CD4-positive, CD25-positive, alpha-beta regulatory T cell (primary cell): Measurements from ENCODE around the gene PCBP3. TPM values are rescaled to one million over a fixed set of nuclear protein-coding genes. Genes with fewer than 3 reads are reported as not detected.

Experiments
- ATAC-seq, 2 donors: fragments of 150-1000 bp; cut with Tn5 transposase; one replicate each; pipeline ENCODE4 v1.10.0; 2021; ENCODE audit warnings: low read depth in 2 of 2, moderate number of reproducible peaks in 2 of 2, moderate library complexity in 1 of 2
- DNase-seq, 3 donors: peaks; one replicate each; pipeline versions ENCODE4 v3.0.0 to v3.0.0-alpha.2; 2012 to 2022; ENCODE audit warnings: mixed read lengths in 1 of 3
- H3K27ac ChIP-seq: one replicate; pipeline ENCODE4 v1.7.0; 2013; ENCODE audit warnings: mild to moderate bottlenecking, low read length; ENCODE audit not compliant: insufficient read depth, poor library complexity, severe bottlenecking
- H3K27me3 ChIP-seq: one replicate; pipeline ENCODE4 v1.7.0; 2013; ENCODE audit warnings: low read length; ENCODE audit not compliant: control insufficient read depth, insufficient read depth
- H3K36me3 ChIP-seq: one replicate; pipeline ENCODE4 v1.7.0; 2013; ENCODE audit warnings: mild to moderate bottlenecking, low read length, moderate library complexity; ENCODE audit not compliant: control insufficient read depth, insufficient read depth
- H3K4me1 ChIP-seq: 2 replicates; pipeline ENCODE4 v1.7.0; 2013; ENCODE audit warnings: mild to moderate bottlenecking, low read length; ENCODE audit not compliant: insufficient read depth, control insufficient read depth, poor library complexity, severe bottlenecking
- H3K4me3 ChIP-seq: one replicate; pipeline ENCODE4 v1.7.0; 2013; ENCODE audit warnings: low read depth, mild to moderate bottlenecking, low read length, moderate library complexity
- H3K9me3 ChIP-seq, 2 experiments: 1 replicate in 1 of 2; 2 replicates in 1 of 2; pipeline ENCODE4 v1.7.0; 2013; ENCODE audit warnings: low read length in 2 of 2, mild to moderate bottlenecking in 1 of 2, moderate library complexity in 1 of 2; ENCODE audit not compliant: control insufficient read depth in 2 of 2
- H3K27ac Mint-ChIP-seq, 3 donors: one replicate each; pipeline ENCODE4 v1.8.0; 2020 to 2022; ENCODE audit warnings: mild to moderate bottlenecking in 3 of 3, mixed read lengths in 3 of 3, moderate library complexity in 2 of 3
- H3K27me3 Mint-ChIP-seq: one replicate; pipeline ENCODE4 v1.8.0; 2022; ENCODE audit warnings: mild to moderate bottlenecking, mixed read lengths
- H3K36me3 Mint-ChIP-seq: one replicate; pipeline ENCODE4 v1.8.0; 2020; ENCODE audit warnings: mixed read lengths
- H3K4me1 Mint-ChIP-seq, 4 donors: one replicate each; pipeline ENCODE4 v1.8.0; 2020 to 2022; ENCODE audit warnings: mixed read lengths in 4 of 4, mild to moderate bottlenecking in 1 of 4
- H3K4me3 Mint-ChIP-seq, 4 donors: one replicate each; pipeline ENCODE4 v1.8.0; 2020 to 2022; ENCODE audit warnings: mild to moderate bottlenecking in 4 of 4, mixed read lengths in 4 of 4, moderate library complexity in 3 of 4
- H3K9me3 Mint-ChIP-seq, 7 donors: one replicate each; pipeline ENCODE4 v1.8.0; 2020 to 2022; ENCODE audit warnings: mixed read lengths in 7 of 7, mild to moderate bottlenecking in 3 of 7, moderate library complexity in 2 of 7
- polyA plus RNA-seq, 4 donors: library from polyadenylated mRNA; unstranded; fragments of 300-500 nt; fragmentation: Illumina TruSeq; gene quantifications; one replicate each; pipeline ENCODE4 v1.2.3, GENCODE V29; 2021
- total RNA-seq: library from RNA; stranded (reverse); gene quantifications from one replicate; pipeline ENCODE4 v1.2.3, GENCODE V29; 2022

Gene PCBP3
- total and polyA plus RNA-seq, 5 donors from 2014 or later = 0.72 to 5.3 (median 2.3) TPM

DNA sequence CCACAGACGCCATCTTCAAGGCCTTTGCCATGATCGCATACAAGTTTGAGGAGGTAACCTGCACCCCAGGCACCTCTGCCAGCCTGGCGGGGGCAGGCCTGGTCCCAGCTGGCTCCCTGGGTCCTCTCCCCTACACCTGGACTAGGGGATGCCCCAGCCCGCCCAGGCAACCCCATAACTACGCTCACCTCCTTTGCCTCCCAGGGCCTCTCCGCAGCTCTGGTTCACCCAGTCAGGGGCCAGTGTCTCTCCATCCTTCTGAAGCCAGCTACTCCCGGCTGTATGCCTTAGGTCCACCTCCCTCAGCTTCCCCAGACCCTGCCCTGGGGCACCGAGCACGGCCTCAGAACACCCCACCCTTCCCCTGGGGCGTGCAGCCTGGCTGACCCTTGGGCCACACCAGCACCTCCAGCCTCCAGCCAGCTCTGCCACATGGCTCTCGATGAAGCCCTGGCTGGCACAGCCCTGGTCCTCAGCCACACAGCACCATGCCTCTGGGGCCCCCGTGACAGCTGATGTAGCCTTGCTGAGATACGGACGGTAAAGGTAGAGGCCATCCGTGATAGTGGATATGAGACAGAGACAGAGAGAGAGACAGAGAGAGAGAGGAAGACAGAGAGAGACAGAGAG lies 257.7 kb downstream of the PCBP3 start:
- no peaks in the 10 kb centered on the region for H3K27me3 ChIP-seq
- DNase-seq = no peak
- Mint-ChIP-seq H3K27me3 (no peaks in the 10 kb centered on the region), H3K27ac (peak overlapping the region in 1 of 3 donors; percentile 94), H3K9me3 (no peaks in the 10 kb centered on the region), H3K4me1 (peaks cover 0 to 3% (median under 1%) of the 10 kb centered on the region in 4 donors), H3K36me3 (peaks cover 7% of the 10 kb centered on the region), H3K4me3 (no peak overlapping the region)
- no peak overlapping the region for H3K27ac ChIP-seq
- ATAC-seq = no peak
- H3K36me3 ChIP-seq = no peaks in the 10 kb centered on the region
- no peaks in the 10 kb centered on the region for H3K9me3 ChIP-seq
- no peak overlapping the region for H3K4me3 ChIP-seq
- no peaks in the 10 kb centered on the region for H3K4me1 ChIP-seq

DNA sequence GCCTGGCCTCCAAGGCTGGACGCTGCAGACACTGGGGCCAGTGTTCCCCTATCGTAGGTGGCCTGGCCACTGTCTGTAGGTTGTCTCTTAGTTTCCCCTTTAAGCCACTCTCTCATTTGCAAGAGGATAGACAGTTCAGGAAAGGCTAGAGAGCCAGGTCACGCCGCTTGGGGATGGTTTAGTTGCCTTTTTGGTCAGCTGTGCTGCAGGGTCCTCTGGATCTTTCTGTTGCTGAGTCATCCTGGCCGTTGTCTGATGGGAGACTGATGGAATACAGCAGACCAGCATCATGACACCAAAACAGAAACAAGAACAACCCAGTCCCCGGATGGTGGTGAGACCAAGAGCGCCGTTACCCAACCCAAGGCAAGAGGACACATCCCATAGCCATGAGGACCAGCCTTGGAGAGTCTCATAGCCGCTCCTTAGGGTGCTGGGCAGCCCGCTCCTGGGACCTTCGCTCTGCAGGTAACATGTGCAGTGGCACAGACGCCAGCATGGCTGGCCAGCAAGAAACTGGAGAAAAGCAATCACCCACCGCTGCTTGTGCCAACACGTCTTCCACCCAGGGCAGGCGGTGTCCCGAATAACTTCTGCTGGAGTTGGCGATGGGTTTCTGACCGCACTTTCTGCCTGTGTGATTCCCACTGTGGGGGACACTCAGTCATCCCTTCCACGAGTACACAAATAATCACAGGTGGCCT lies 258.9 kb downstream of the PCBP3 start:
- no peaks in the 10 kb centered on the region for H3K27me3 ChIP-seq
- H3K27ac Mint-ChIP-seq = no peak overlapping the region

DNA sequence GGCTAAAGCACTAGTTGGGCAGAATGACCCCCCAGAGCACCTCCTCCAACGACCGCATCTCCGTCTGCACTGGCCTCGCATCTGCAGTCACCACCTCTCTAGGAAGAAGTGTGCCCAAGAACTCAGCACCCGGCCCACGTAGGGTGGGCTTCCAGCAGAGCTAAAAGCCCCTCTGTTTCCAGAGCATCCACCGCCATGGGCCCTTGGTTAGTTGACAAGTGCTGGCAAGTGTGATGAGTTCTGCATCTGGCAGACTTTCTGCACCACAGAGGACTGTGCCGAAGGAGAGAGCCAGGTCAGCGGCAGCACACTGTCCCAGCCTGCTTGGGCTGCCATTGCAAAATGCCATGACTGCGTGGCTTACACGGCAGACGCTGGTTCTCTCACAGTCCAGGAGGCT lies 261.7 kb downstream of the PCBP3 start:
- H3K4me1 ChIP-seq = no peaks in the 10 kb centered on the region
- H3K27me3 Mint-ChIP-seq = no peaks in the 10 kb centered on the region
- H3K4me1 Mint-ChIP-seq = peaks cover 0 to 4% (median 2%) of the 10 kb centered on the region in 4 donors
- H3K9me3 Mint-ChIP-seq = no peaks in the 10 kb centered on the region
- ATAC-seq = no peak
- no peaks in the 10 kb centered on the region for H3K36me3 ChIP-seq
- peaks cover 7% of the 10 kb centered on the region for H3K36me3 Mint-ChIP-seq
- H3K27me3 ChIP-seq = no peaks in the 10 kb centered on the region
- H3K9me3 ChIP-seq = no peaks in the 10 kb centered on the region
- H3K4me3 ChIP-seq = no peak overlapping the region
- DNase-seq = no peak
- H3K27ac ChIP-seq = no peak overlapping the region
- H3K4me3 Mint-ChIP-seq = no peak overlapping the region
- no peak overlapping the region for H3K27ac Mint-ChIP-seq

More for the DNA sequence above, 258.9 kb downstream of the PCBP3 start:
- no peaks in the 10 kb centered on the region for H3K9me3 ChIP-seq
- no peak for ATAC-seq
- DNase-seq = no peak
- no peak overlapping the region for H3K27ac ChIP-seq
- Mint-ChIP-seq H3K36me3 (peaks cover 7% of the 10 kb centered on the region), H3K9me3 (no peaks in the 10 kb centered on the region), H3K27me3 (no peaks in the 10 kb centered on the region), H3K4me3 (no peak overlapping the region), H3K4me1 (peaks cover 0 to 3% (median under 1%) of the 10 kb centered on the region in 4 donors)
- H3K4me3 ChIP-seq = no peak overlapping the region
- H3K4me1 ChIP-seq = no peaks in the 10 kb centered on the region
- no peaks in the 10 kb centered on the region for H3K36me3 ChIP-seq

DNA sequence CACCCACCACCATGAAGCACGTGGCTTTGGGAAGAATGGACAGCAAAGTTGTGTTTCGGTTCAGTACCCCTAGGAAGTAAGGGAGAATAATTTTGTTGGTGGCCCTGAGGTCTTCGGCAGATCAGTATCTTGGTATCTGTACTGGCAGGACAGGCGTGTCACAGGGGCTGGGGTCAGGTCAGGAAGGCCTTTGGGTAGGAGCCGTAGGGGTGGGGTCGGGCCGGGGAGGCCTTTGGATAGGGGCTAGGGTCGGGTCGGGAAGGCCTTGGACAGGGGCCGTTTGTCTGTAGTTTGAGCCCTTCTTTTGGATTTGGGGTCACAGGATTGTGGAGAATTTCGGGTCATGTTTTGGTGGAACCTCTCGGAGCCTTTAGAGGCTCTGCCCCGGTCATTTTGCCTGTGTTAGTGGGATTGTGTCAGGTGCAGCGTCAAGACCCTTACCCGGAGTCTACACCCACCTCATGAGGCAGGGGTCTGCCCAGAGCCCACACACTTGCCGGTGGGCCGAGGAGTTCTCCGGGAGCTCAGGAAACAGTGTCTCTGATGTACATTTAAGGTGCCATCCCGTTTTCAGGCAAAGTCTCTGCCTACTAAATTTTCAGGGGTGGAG lies 262.8 kb downstream of the PCBP3 start:
- H3K27ac Mint-ChIP-seq = no peak overlapping the region
- no peak for DNase-seq

DNA sequence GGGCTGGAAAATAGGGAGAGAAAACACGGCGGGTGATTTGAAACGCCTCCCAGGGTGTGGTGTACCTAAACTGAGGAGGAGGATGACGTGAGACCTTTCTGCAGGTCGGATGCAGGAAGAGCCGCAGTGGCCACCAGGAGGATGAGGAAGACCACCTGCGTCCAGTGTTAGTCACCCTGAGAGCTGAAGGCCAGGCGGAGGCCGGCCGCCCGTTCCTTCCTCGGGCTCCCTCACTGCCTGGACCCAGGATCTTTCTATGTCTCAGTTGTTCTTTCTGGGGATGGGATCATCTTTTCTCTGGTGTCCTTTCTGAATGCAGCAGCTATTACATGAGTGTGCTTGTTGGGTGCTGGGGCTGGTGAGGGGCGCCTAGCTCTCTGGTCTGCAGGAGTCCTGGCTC lies 263.3 kb downstream of the PCBP3 start:
- no peak overlapping the region for H3K27ac Mint-ChIP-seq

More for the DNA sequence above, 262.8 kb downstream of the PCBP3 start:
- no peaks in the 10 kb centered on the region for H3K27me3 ChIP-seq
- Mint-ChIP-seq H3K27me3 (no peaks in the 10 kb centered on the region), H3K4me3 (no peak overlapping the region), H3K9me3 (no peaks in the 10 kb centered on the region), H3K4me1 (peaks cover 0 to 5% (median 3%) of the 10 kb centered on the region in 4 donors), H3K36me3 (peaks cover 7% of the 10 kb centered on the region)
- no peak overlapping the region for H3K4me3 ChIP-seq
- no peak overlapping the region for H3K27ac ChIP-seq
- H3K36me3 ChIP-seq = no peaks in the 10 kb centered on the region
- no peak for ATAC-seq
- H3K9me3 ChIP-seq = no peaks in the 10 kb centered on the region
- H3K4me1 ChIP-seq = no peaks in the 10 kb centered on the region

DNA sequence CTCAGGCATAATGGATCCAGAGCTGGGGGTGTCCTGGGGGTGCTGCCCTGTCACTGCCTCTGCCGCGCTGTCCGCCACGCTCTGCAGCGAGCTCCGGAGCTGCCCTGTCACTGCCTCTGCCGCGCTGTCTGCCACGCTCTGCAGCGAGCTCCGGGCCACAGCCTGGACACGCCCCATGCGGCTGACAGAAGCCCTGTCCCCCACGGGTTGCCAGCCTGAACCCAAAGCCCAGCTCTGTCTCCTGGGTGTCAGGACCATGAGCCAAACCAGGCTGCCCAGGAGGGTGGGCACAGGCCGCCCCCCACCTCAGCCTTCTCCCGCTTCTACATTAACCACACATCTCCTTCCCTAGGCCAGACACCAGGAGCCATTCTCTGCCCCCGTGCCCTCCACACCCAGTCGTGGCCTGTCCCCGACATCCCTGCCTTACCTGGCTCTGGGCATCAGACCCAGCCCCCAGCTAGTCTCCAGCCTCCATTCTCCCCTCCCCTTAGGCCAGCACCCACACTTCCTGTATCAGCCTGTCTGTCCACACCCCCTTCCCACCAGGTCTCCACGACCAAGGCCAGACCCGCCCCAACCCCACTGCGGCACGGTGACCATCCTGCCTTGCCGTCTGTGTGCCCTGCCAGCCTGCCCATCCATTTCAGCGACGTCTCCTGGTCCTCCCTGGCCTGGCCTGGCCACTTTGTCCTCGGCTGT lies 265.2 kb downstream of the PCBP3 start:
- peaks cover 0 to 4% (median under 1%) of the 10 kb centered on the region in 4 donors for H3K4me1 Mint-ChIP-seq
- H3K4me3 ChIP-seq = no peak overlapping the region
- H3K4me3 Mint-ChIP-seq = peak overlapping the region in 1 of 4 donors; percentile 27
- no peaks in the 10 kb centered on the region for H3K36me3 ChIP-seq
- H3K9me3 Mint-ChIP-seq = no peaks in the 10 kb centered on the region
- no peaks in the 10 kb centered on the region for H3K36me3 Mint-ChIP-seq
- no peaks in the 10 kb centered on the region for H3K4me1 ChIP-seq
- no peaks in the 10 kb centered on the region for H3K27me3 ChIP-seq
- H3K27me3 Mint-ChIP-seq = no peaks in the 10 kb centered on the region
- H3K27ac ChIP-seq = no peak overlapping the region
- DNase-seq = no peak
- ATAC-seq = no peak
- H3K27ac Mint-ChIP-seq = no peak overlapping the region
- H3K9me3 ChIP-seq = no peaks in the 10 kb centered on the region

More for the DNA sequence above, 263.3 kb downstream of the PCBP3 start:
- ATAC-seq (no peak), DNase-seq (no peak)
- no peaks in the 10 kb centered on the region for H3K9me3 Mint-ChIP-seq
- Histone ChIP-seq H3K36me3 (no peaks in the 10 kb centered on the region), H3K4me3 (no peak overlapping the region), H3K27me3 (no peaks in the 10 kb centered on the region), H3K4me1 (no peaks in the 10 kb centered on the region), H3K27ac (no peak overlapping the region), H3K9me3 (no peaks in the 10 kb centered on the region)
- no peak overlapping the region for H3K4me3 Mint-ChIP-seq
- H3K27me3 Mint-ChIP-seq = no peaks in the 10 kb centered on the region
- peaks cover 0 to 5% (median 2%) of the 10 kb centered on the region in 4 donors for H3K4me1 Mint-ChIP-seq
- peaks cover 3% of the 10 kb centered on the region for H3K36me3 Mint-ChIP-seq

DNA sequence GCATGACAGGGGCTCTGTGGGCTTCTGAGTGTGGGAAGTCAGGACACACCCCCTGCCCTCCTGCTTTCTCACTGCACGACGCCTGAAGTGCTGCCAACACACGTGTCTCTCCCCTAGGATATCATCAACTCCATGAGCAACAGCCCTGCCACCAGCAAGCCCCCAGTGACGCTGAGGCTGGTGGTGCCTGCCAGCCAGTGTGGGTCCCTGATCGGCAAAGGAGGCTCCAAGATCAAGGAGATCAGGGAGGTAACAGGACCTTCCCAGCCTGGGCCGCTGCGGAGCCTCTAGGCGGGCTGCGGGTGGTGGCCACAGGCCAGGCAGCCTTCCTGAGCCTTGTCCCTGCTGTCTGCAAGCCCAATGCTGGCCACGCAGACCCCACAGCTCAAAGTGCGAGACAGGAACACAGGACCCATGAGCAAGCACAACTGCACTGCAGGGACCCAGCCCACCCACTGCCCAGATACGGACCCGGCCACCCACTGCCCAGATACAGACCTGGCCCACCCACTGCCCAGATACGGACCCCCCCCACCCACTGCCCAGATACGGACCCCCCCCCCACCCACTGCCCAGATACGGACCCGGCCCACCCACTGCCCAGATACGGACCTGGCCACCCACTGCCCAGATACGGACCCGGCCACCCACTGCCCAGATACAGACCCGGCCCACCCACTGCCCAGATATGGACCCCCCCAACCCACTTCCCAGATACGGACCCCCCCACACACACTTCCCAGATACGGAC lies 265.9 kb downstream of the PCBP3 start:
- H3K9me3 ChIP-seq = no peaks in the 10 kb centered on the region
- DNase-seq = no peak

More for the DNA sequence above, 265.9 kb downstream of the PCBP3 start:
- no peak overlapping the region for H3K27ac Mint-ChIP-seq
- no peak for ATAC-seq
- no peak overlapping the region for H3K27ac ChIP-seq
- no peaks in the 10 kb centered on the region for H3K27me3 ChIP-seq
- no peaks in the 10 kb centered on the region for H3K36me3 Mint-ChIP-seq
- no peak overlapping the region for H3K4me3 ChIP-seq
- no peaks in the 10 kb centered on the region for H3K27me3 Mint-ChIP-seq
- H3K4me1 Mint-ChIP-seq = peaks cover 0 to 4% (median under 1%) of the 10 kb centered on the region in 4 donors
- H3K9me3 Mint-ChIP-seq = no peaks in the 10 kb centered on the region
- H3K4me1 ChIP-seq = no peaks in the 10 kb centered on the region
- H3K4me3 Mint-ChIP-seq = no peak overlapping the region
- no peaks in the 10 kb centered on the region for H3K36me3 ChIP-seq
